ENCODE results near the gene HP.

The HP gene

GRCh38 chr16:72101195-72101594 is 46.9 kb downstream of the HP start:
- DNase-seq (ENCODE audit: low read depth) = no peak
- no peak for TF ChIP-seq CTCF (IDR thresholded peaks at IDR 0.05; ENCODE audit: control insufficient read depth, extremely low read depth, insufficient read depth)
- no peak overlapping the region for H3K4me3 ChIP-seq (ENCODE audit: low read depth, low read length)

- no peak overlapping the region for H3K4me3 ChIP-seq (ENCODE audit: low read depth, low read length)
- TF ChIP-seq CTCF (IDR thresholded peaks at IDR 0.05; ENCODE audit: control insufficient read depth, extremely low read depth, insufficient read depth) = no peak
- no peak for DNase-seq (ENCODE audit: low read depth)
Observed at GRCh38 chr16:72104905-72105304, 50.6 kb downstream of the HP start.

GRCh38 chr16:72105978-72106377 is 51.7 kb downstream of the HP start:
- H3K4me3 ChIP-seq (ENCODE audit: low read depth, low read length) = no peak overlapping the region
- no peak for TF ChIP-seq CTCF (IDR thresholded peaks at IDR 0.05; ENCODE audit: control insufficient read depth, extremely low read depth, insufficient read depth)
- no peak for DNase-seq (ENCODE audit: low read depth)

- no peak for DNase-seq (ENCODE audit: low read depth)
- H3K4me3 ChIP-seq (ENCODE audit: low read depth, low read length) = no peak overlapping the region
- TF ChIP-seq CTCF (IDR thresholded peaks at IDR 0.05; ENCODE audit: control insufficient read depth, extremely low read depth, insufficient read depth) = no peak
Observed at GRCh38 chr16:72107371-72107770, 53.1 kb downstream of the HP start.

- no peak for TF ChIP-seq CTCF (IDR thresholded peaks at IDR 0.05; ENCODE audit: control insufficient read depth, extremely low read depth, insufficient read depth)
- H3K4me3 ChIP-seq (ENCODE audit: low read depth, low read length) = no peak overlapping the region
- DNase-seq (ENCODE audit: low read depth) = no peak
Observed at GRCh38 chr16:72108353-72109102, 54.2 kb downstream of the HP start.

GRCh38 chr16:72109300-72109699 is 55.0 kb downstream of the HP start:
- H3K4me3 ChIP-seq (ENCODE audit: low read depth, low read length) = no peak overlapping the region
- DNase-seq (ENCODE audit: low read depth) = no peak
- no peak for TF ChIP-seq CTCF (IDR thresholded peaks at IDR 0.05; ENCODE audit: control insufficient read depth, extremely low read depth, insufficient read depth)

- no peak for DNase-seq (ENCODE audit: low read depth)
- no peak overlapping the region for H3K4me3 ChIP-seq (ENCODE audit: low read depth, low read length)
- TF ChIP-seq CTCF (IDR thresholded peaks at IDR 0.05; ENCODE audit: control insufficient read depth, extremely low read depth, insufficient read depth) = no peak
Observed at GRCh38 chr16:72109966-72110530, 55.7 kb downstream of the HP start.

All from LNCaP clone FGC (cell line).